ENCODE measurements around the gene SIK2. TPM values are rescaled to one million over a fixed set of nuclear protein-coding genes. Genes with fewer than 3 reads are reported as not detected.

The SIK2 gene
- polyA plus RNA-seq, 1 experiment, result 23.4 TPM

DNA sequence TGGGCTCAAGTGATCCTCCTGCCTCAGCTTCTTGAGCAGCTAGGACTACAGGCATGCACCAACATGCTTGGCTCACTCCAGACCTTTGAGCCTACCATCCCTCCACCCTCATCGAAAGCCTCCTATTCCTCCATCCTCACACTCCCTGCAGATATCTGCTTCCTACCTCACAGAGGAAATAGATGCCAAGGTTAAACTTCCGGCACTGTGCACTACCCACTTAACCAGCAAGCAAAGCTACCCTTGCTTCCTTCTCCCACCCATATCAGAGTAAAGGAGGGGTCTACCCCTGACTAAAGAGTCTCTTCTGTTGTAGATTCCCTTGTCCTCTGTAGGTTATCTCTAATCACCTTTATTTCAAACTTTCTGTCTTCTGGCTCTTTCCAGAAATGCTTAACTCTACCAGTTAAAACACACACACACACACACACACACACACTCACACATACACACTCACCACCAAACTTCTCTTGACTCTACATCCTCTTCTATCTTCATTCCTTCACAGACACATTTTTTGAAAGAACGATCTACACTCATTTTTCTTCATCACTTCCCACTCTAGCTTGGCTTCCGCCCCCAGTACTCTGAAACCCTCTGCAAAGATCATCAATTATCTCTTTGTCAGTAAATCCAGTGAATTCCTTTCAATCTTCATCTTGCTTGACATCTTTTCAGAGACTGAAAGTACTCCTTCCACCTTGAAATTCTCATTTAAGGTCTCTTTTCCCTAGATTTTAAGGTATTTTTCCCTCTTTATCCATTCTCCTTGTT, 10.9 kb upstream of the SIK2 start:
- H3K27me3 ChIP-seq (ENCODE audit: control insufficient read depth, insufficient read depth, low read length), result no peaks in the 10 kb centered on the region
- peaks cover 3% of the 10 kb centered on the region; the same call in 1 of the 2 replicates for H3K9me3 ChIP-seq (ENCODE audit: control insufficient read depth, insufficient read depth, low read length)
- CTCF ChIA-PET, result interaction anchor here (1.0 kb wide), 1 partner anchor 13 kb away, joined by 3 read pairs; no protein-coding TSS in a partner anchor
- no peak overlapping the region for H3K4me3 ChIP-seq (ENCODE audit: low read depth, low read length)
- POLR2A ChIA-PET, result no interaction called here
- no peak for TF ChIP-seq CTCF (IDR thresholded peaks at IDR 0.05; ENCODE audit: low read depth, low read length)
- no peak for DNase-seq (ENCODE audit: low read depth, low spot score)
- H3K27ac ChIP-seq (ENCODE audit: low read depth, low read length), result no peak overlapping the region

- Histone ChIP-seq H3K9me3 (ENCODE audit: control insufficient read depth, insufficient read depth, low read length) (peaks cover 3% of the 10 kb centered on the region; the same call in 1 of the 2 replicates), H3K27me3 (ENCODE audit: control insufficient read depth, insufficient read depth, low read length) (no peaks in the 10 kb centered on the region), H3K27ac (ENCODE audit: low read depth, low read length) (no peak overlapping the region), H3K4me3 (ENCODE audit: low read depth, low read length) (no peak overlapping the region)
- POLR2A ChIA-PET, result no interaction called here
- CTCF ChIA-PET, result no interaction called here
- TF ChIP-seq CTCF (IDR thresholded peaks at IDR 0.05; ENCODE audit: low read depth, low read length), result no peak
- DNase-seq (ENCODE audit: low read depth, low spot score), result no peak
Observed at GRCh38 chr11:111592491-111592890, 9.8 kb upstream of the SIK2 start.

- no peaks in the 10 kb centered on the region for H3K27me3 ChIP-seq (ENCODE audit: control insufficient read depth, insufficient read depth, low read length)
- H3K4me3 ChIP-seq (ENCODE audit: low read depth, low read length), result no peak overlapping the region
- no peak for TF ChIP-seq CTCF (IDR thresholded peaks at IDR 0.05; ENCODE audit: low read depth, low read length)
- ChIA-PET CTCF (interaction anchor here (1.5 to 3.1 kb wide), 3 partner anchors 9 to 181 kb away, joined by 7 to 29 read pairs (median 20); no protein-coding TSS in a partner anchor), POLR2A (no interaction called here)
- DNase-seq (ENCODE audit: low read depth, low spot score), result no peak
- H3K27ac ChIP-seq (ENCODE audit: low read depth, low read length), result no peak overlapping the region
- H3K9me3 ChIP-seq (ENCODE audit: control insufficient read depth, insufficient read depth, low read length), result no peaks in the 10 kb centered on the region
Observed at GRCh38 chr11:111596319-111596718, 5.9 kb upstream of the SIK2 start.

DNA sequence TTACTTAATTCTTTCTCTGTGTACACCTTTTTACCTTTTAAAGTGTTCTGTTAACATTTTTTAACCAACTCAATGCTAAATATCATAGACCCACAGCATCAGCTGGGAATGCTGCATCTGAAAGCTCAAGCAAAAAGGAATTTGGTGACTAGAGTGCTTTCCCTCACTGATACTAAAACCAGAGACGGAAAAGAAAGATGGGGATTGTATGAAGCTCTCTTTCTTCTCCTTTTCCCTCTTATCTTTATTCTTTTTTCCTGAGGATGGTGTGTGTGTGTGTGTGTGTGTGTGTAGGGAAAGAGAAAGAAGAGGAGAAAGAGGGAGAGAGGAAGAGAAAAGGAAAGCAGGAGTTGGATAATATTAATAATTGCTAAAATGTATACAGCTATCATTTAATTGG, 4.1 kb upstream of the SIK2 start:
- Histone ChIP-seq H3K27ac (ENCODE audit: low read depth, low read length) (no peak overlapping the region), H3K4me3 (ENCODE audit: low read depth, low read length) (no peak overlapping the region), H3K27me3 (ENCODE audit: control insufficient read depth, insufficient read depth, low read length) (no peaks in the 10 kb centered on the region), H3K9me3 (ENCODE audit: control insufficient read depth, insufficient read depth, low read length) (no peaks in the 10 kb centered on the region; the same call in 1 of the 2 replicates)
- CTCF ChIA-PET, result interaction anchor here (0.7 to 3.1 kb wide), 12 partner anchors 11 to 253 kb away, joined by 3 to 29 read pairs (median 3); no protein-coding TSS in a partner anchor
- POLR2A ChIA-PET, result interaction anchor here (0.5 kb wide), 1 partner anchor 15 kb away, joined by 4 read pairs; no protein-coding TSS in a partner anchor
- TF ChIP-seq CTCF (IDR thresholded peaks at IDR 0.05; ENCODE audit: low read depth, low read length), result no peak
- DNase-seq (ENCODE audit: low read depth, low spot score), result no peak

- CTCF ChIA-PET, result interaction anchor here (0.7 to 3.1 kb wide), 10 partner anchors 11 to 258 kb away, joined by 3 to 29 read pairs (median 4); no protein-coding TSS in a partner anchor
- H3K9me3 ChIP-seq (ENCODE audit: control insufficient read depth, insufficient read depth, low read length), result no peaks in the 10 kb centered on the region; the same call in 1 of the 2 replicates
- H3K4me3 ChIP-seq (ENCODE audit: low read depth, low read length), result no peak overlapping the region
- H3K27ac ChIP-seq (ENCODE audit: low read depth, low read length), result no peak overlapping the region
- peak; percentile 48 for DNase-seq (ENCODE audit: low read depth, low spot score)
- no peak for TF ChIP-seq CTCF (IDR thresholded peaks at IDR 0.05; ENCODE audit: low read depth, low read length)
- no peaks in the 10 kb centered on the region for H3K27me3 ChIP-seq (ENCODE audit: control insufficient read depth, insufficient read depth, low read length)
- POLR2A ChIA-PET, result interaction anchor here (0.5 to 0.6 kb wide), 2 partner anchors 15 to 295 kb away, joined by 3 to 4 read pairs; no protein-coding TSS in a partner anchor
Observed at GRCh38 chr11:111598559-111598958, 3.7 kb upstream of the SIK2 start.
